Body of pancreas (tissue), 4 donors: Measurements from ENCODE around the gene EMILIN2. TPM values are rescaled to one million over a fixed set of nuclear protein-coding genes. Genes with fewer than 3 reads are reported as not detected.

Experiments
- ATAC-seq: fragments of 150-250 bp; one replicate; pipeline ENCODE4 v1.9.1; 2016
- DNase-seq, 4 donors: peaks; one replicate each; pipeline ENCODE4 v3.0.0-alpha.2; 2019
- H3K27ac ChIP-seq, 4 donors: fragments of 200-600 bp; sonication (generic); 1 replicate in 3 of 4; 2 replicates in 1 of 4; pipeline versions ENCODE4 v1.5.1 to v1.6.1; 2016 to 2019; ENCODE audit warnings: mild to moderate bottlenecking in 1 of 4, mixed read lengths in 1 of 4, moderate library complexity in 1 of 4
- H3K27me3 ChIP-seq, 2 donors: fragments of 200-600 bp; sonication (generic); one replicate each; pipeline ENCODE4 v1.6.0; 2016; ENCODE audit warnings: mild to moderate bottlenecking in 1 of 2
- H3K36me3 ChIP-seq, 2 donors: fragments of 200-600 bp; sonication (generic); replicated peaks in 1 of 2; 2 replicates each; pipeline ENCODE4 v1.5.1; 2016; ENCODE audit warnings: low read depth in 2 of 2; ENCODE audit not compliant: insufficient read depth in 1 of 2
- H3K4me1 ChIP-seq: fragments of 200-600 bp; sonication (generic); one replicate; pipeline ENCODE4 v1.6.0; 2016
- H3K4me3 ChIP-seq, 2 donors: fragments of 200-600 bp; sonication (generic); 1 replicate in 1 of 2; 2 replicates in 1 of 2; pipeline ENCODE4 v1.5.1; 2016 to 2019
- H3K9me3 ChIP-seq, 3 donors: fragments of 200-600 bp; sonication (generic); 1 replicate in 2 of 3; 2 replicates in 1 of 3; pipeline ENCODE4 v1.5.1; 2016
- POLR2A ChIP-seq, 3 donors: fragments of 450-650 bp; IDR thresholded peaks; one replicate each; pipeline ENCODE4 v1.6.1; 2016; ENCODE audit warnings: antibody characterized with exemption in 3 of 3, mild to moderate bottlenecking in 2 of 3
- WGBS, 2 donors: methylation state at CpG; one replicate each; pipeline ENCODE4 v1.1.5; 2017; 5-methylcytosine and 5-hydroxymethylcytosine counted together
- intact Hi-C: fragments of 100-400 bp; cut with DNase I; formaldehyde crosslinking; loops from one replicate; pipeline ENCODE4 v1.15.1; 2023
- total RNA-seq, 2 donors: library from RNA; depleted of rRNA; stranded (reverse); fragments of >200 nt; gene quantifications; one replicate each; pipeline ENCODE4 v1.1.0, GENCODE V29; 2016
- TF ChIP-seq, protein P1 (sequence below), 7 experiments: fragments of 450-650 bp in 4 of 7; fragments of 200-600 bp in 3 of 7; sonication (generic) in 3 of 7; IDR thresholded peaks; one replicate each; pipeline ENCODE4 v1.5.1; 2016 to 2019; ENCODE audit warnings: antibody characterized with exemption in 7 of 7

EMILIN2 gene
- total RNA-seq, 2 donors from 2014 or later: 2.0 to 3.1 TPM

DNA sequence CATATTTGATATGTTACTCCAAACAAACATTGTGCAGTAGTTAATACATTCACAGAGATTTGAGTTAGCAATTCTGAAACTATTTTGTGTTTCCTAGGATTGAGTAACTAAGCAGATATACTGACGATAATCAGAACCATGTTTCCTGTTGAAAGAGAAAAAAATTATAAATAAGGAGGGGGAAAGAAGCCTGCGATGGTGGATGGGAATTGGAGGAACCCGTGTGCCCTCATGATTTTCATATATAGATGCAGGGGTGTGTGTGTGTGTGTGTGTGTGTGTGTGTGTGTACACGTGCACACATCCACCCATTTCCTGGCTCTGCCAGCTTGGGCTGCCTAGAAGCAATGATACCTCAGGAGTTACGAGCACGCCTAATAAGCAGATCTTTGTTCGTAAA lies 109.2 kb downstream of the EMILIN2 start:
- intact Hi-C loops: no loop called here
- no peak for ATAC-seq
- TF ChIP-seq POLR2A (IDR thresholded peaks at IDR 0.05): no peak
- TF ChIP-seq, protein P1, sequence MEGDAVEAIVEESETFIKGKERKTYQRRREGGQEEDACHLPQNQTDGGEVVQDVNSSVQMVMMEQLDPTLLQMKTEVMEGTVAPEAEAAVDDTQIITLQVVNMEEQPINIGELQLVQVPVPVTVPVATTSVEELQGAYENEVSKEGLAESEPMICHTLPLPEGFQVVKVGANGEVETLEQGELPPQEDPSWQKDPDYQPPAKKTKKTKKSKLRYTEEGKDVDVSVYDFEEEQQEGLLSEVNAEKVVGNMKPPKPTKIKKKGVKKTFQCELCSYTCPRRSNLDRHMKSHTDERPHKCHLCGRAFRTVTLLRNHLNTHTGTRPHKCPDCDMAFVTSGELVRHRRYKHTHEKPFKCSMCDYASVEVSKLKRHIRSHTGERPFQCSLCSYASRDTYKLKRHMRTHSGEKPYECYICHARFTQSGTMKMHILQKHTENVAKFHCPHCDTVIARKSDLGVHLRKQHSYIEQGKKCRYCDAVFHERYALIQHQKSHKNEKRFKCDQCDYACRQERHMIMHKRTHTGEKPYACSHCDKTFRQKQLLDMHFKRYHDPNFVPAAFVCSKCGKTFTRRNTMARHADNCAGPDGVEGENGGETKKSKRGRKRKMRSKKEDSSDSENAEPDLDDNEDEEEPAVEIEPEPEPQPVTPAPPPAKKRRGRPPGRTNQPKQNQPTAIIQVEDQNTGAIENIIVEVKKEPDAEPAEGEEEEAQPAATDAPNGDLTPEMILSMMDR (IDR thresholded peaks at IDR 0.05): no peak
- Histone ChIP-seq H3K4me3 (no peak overlapping the region), H3K27ac (no peak overlapping the region), H3K36me3 (peaks cover 5 to 7% of the 10 kb centered on the region in 2 donors), H3K9me3 (no peaks in the 10 kb centered on the region), H3K4me1 (peaks cover 10% of the 10 kb centered on the region), H3K27me3 (no peaks in the 10 kb centered on the region)
- WGBS, 2 donors: 80% methylated on average over 7 of the region's 7 CpGs
- DNase-seq: no peak

DNA sequence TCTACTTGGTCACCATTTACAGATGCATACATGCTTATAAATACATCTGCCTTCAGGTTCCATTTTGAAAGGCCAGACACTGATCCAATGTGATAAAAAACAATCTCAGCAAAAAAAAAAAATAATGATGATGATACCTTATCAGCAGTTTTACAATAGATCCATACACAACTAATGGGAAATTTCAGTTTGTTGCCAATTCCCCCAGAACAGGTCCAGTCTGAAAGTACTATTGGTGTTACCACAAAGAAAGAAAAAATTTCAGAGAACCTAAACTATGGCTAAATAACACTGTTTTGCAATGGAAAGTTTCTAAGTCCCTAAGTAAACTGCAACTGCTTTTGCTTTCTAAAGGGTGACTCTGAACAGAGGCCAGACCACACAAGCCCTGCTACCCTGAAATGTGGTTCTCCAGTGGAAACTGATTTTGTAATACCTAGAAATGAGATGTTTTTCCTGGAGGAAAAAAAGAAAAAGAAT lies 112.1 kb downstream of the EMILIN2 start:
- no peak overlapping the region for H3K4me3 ChIP-seq
- H3K27ac ChIP-seq: peak overlapping the region in 1 of 4 donors; percentile 34
- intact Hi-C loops: no loop called here
- TF ChIP-seq, protein P1 (IDR thresholded peaks at IDR 0.05): no peak
- no peak for TF ChIP-seq POLR2A (IDR thresholded peaks at IDR 0.05)
- H3K4me1 ChIP-seq: peaks cover 10% of the 10 kb centered on the region
- peaks cover 0 to 5% of the 10 kb centered on the region in 2 donors for H3K36me3 ChIP-seq
- H3K27me3 ChIP-seq: no peaks in the 10 kb centered on the region
- no peak for ATAC-seq
- DNase-seq: no peak
- H3K9me3 ChIP-seq: no peaks in the 10 kb centered on the region

DNA sequence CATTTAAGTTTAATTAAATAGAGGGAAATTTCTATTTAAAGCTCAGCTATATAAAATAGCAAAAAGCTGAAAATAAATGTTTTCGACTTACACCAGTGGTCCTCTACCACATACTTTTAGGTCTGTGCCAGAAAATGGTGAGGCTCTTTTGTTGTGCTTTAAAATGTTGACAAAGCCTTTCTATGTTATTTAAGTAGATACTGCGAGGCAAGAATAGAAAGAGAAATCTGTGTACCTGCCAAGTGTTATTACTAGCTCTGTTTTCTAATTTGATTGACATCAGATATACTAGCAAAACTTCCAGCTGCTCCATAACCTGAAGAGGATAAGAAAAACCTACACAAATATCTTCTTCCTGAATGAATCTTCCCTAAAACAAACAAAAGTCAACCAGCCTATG lies 112.5 kb downstream of the EMILIN2 start:
- 35 to 47% methylated on average over 2 of the region's 2 CpGs for WGBS, 2 donors
- Histone ChIP-seq H3K27ac (peak overlapping the region in 1 of 4 donors; percentile 34), H3K4me1 (peaks cover 10% of the 10 kb centered on the region)

DNA sequence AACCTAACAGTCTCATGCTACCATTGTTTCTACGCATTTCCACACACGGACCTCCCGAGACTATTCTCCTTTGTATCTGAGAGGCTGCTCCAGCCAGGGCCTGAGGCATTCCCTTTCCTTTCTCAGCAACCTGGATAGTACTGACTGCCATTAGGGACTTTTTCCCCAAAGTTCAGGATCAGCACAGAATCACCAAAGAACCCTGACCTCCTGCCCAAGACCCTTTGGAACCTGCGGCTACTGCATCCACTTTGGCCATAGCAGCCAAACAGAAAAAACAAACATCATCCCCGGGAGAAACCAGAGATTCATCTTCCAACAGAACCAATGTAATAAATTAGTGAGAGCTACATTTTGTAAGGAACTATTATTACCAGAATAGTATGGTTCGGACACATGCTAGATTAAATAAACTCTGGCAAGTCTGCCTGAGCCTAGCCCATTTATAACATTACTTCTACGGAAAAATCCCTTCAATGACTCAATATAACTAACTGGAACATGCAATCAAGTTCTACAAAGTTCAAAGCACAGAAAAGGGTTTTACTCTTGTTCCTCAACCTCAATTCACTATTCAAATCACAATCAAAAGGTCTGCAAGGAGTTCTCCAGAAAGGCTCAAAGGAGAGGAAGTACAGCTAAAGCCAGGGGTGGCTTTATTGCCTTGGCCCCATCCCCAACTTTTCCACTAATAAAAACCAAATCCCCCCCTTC lies 114.3 kb downstream of the EMILIN2 start:
- Histone ChIP-seq H3K4me3 (no peak overlapping the region), H3K9me3 (no peaks in the 10 kb centered on the region), H3K4me1 (peaks cover 13% of the 10 kb centered on the region), H3K27me3 (no peaks in the 10 kb centered on the region), H3K27ac (peak overlapping the region in 2 of 4 donors; percentile 8 to 43), H3K36me3 (no peaks in the 10 kb centered on the region)
- ATAC-seq (no peak), DNase-seq (no peak)
- TF ChIP-seq, protein P1 (IDR thresholded peaks at IDR 0.05): no peak
- TF ChIP-seq POLR2A (IDR thresholded peaks at IDR 0.05): no peak
- intact Hi-C loops: no loop called here
- 87 to 89% methylated on average over 7 of the region's 7 CpGs for WGBS, 2 donors

More for the DNA sequence above, 112.5 kb downstream of the EMILIN2 start:
- TF ChIP-seq, protein P1 (IDR thresholded peaks at IDR 0.05): no peak
- no peak for TF ChIP-seq POLR2A (IDR thresholded peaks at IDR 0.05)
- H3K27me3 ChIP-seq: no peaks in the 10 kb centered on the region
- H3K36me3 ChIP-seq: peaks cover 0 to 1% of the 10 kb centered on the region in 2 donors
- intact Hi-C loops: no loop called here
- DNase-seq (no peak), ATAC-seq (no peak)
- no peak overlapping the region for H3K4me3 ChIP-seq
- H3K9me3 ChIP-seq: no peaks in the 10 kb centered on the region

DNA sequence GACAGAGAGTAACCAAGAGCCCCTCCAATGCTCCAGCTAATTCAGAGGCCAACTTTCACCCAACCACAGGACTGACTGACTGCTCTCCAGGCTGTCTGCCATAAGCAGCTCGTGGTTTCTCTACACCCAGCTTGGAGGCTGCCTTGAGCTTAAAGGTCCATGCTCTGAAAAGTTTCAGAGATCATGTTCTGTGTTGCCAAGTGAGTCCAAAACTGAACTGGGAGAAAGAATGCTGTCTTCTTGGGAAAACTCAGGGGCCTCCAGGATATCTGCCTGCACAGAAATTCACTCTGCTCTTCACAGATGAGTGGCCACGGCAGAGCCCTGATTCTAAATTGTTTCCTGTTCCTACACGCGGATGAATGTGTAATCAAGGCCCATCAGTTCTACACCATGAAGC lies 115.0 kb downstream of the EMILIN2 start:
- Histone ChIP-seq H3K27me3 (no peaks in the 10 kb centered on the region), H3K36me3 (no peaks in the 10 kb centered on the region), H3K4me3 (no peak overlapping the region), H3K27ac (peak overlapping the region in 1 of 4 donors; percentile 8), H3K4me1 (peaks cover 20% of the 10 kb centered on the region), H3K9me3 (no peaks in the 10 kb centered on the region)
- WGBS, 2 donors: 45 to 71% methylated on average over 4 of the region's 4 CpGs
- no peak for DNase-seq
- ATAC-seq: no peak
- intact Hi-C loops: no loop called here
- TF ChIP-seq, protein P1 (IDR thresholded peaks at IDR 0.05): no peak
